Upper lobe of left lung (tissue), 6 donors: ENCODE results near the gene PDGFC. TPM values are rescaled to one million over a fixed set of nuclear protein-coding genes. Genes with fewer than 3 reads are reported as not detected.

Source experiments
- ATAC-seq, 2 donors: fragments of 200-7000 bp; cut with Tn5 transposase; one replicate each; pipeline ENCODE4 v1.9.1; 2022; ENCODE audit warnings: mild to moderate bottlenecking in 2 of 2, moderate library complexity in 2 of 2; ENCODE audit not compliant: low FRiP score in 2 of 2
- DNase-seq, 2 donors: peaks; one replicate each; pipeline ENCODE4 v3.0.0-alpha.2; 2019 to 2020
- H3K27ac ChIP-seq, 4 donors: fragments of 200-600 bp; sonication (generic); one replicate each; pipeline ENCODE4 v1.5.1; 2016 to 2019
- H3K27me3 ChIP-seq, 4 donors: fragments of 200-600 bp; sonication (generic); one replicate each; pipeline ENCODE4 v1.5.1; 2017 to 2019
- H3K36me3 ChIP-seq, 4 donors: fragments of 200-600 bp; sonication (generic); one replicate each; pipeline ENCODE4 v1.5.1; 2016 to 2019
- H3K4me1 ChIP-seq, 4 donors: fragments of 200-600 bp; sonication (generic); one replicate each; pipeline ENCODE4 v1.5.1; 2018 to 2019
- H3K4me3 ChIP-seq, 4 donors: fragments of 200-600 bp; sonication (generic); one replicate each; pipeline ENCODE4 v1.5.1; 2017 to 2019; ENCODE audit warnings: mild to moderate bottlenecking in 2 of 4, moderate library complexity in 1 of 4
- H3K9me3 ChIP-seq, 4 donors: fragments of 200-600 bp; sonication (generic); one replicate each; pipeline ENCODE4 v1.5.1; 2018 to 2019
- EP300 ChIP-seq, 4 donors: sonication (generic); formaldehyde crosslinking; IDR thresholded peaks; one replicate each; pipeline ENCODE4 v1.5.1; 2017; ENCODE audit warnings: antibody characterized with exemption in 4 of 4, control low read depth in 2 of 4
- POLR2A ChIP-seq, 4 donors: fragments of 450-650 bp; IDR thresholded peaks; one replicate each; pipeline ENCODE4 v1.5.1; 2016 to 2017; ENCODE audit warnings: antibody characterized with exemption in 4 of 4, mild to moderate bottlenecking in 2 of 4
- POLR2AphosphoS5 ChIP-seq, 2 donors: sonication (generic); formaldehyde crosslinking; IDR thresholded peaks; one replicate each; pipeline ENCODE4 v1.5.1; 2017; ENCODE audit warnings: antibody characterized with exemption in 2 of 2
- WGBS, 2 donors: methylation state at CpG; one replicate each; pipeline ENCODE4 v1.1.5; 2017 to 2018; 5-methylcytosine and 5-hydroxymethylcytosine counted together
- total RNA-seq, 6 donors: library from RNA; depleted of rRNA in 4 of 6; stranded (reverse); fragments of >200 nt in 4 of 6; gene quantifications; one replicate each; pipeline versions ENCODE4 v1.1.0 to v1.2.1, GENCODE V29; 2016 to 2021
- TF ChIP-seq, protein P1 (sequence below), 6 experiments: fragments of 450-650 bp in 4 of 6; fragments of 200-600 bp in 2 of 6; sonication (generic) in 2 of 6; IDR thresholded peaks; one replicate each; pipeline ENCODE4 v1.5.1; 2016 to 2019; ENCODE audit warnings: antibody characterized with exemption in 6 of 6
- donor health status: DM: no; HTN: no; CAD: no; lungs with moderate emphysema.
- donor health status: DM: no; HTN: yes; CAD: no; lungs with severe emphysema.

Gene PDGFC
- total RNA-seq, 6 donors from 2014 or later = 14.4 to 39.9 (median 28.5) TPM

DNA sequence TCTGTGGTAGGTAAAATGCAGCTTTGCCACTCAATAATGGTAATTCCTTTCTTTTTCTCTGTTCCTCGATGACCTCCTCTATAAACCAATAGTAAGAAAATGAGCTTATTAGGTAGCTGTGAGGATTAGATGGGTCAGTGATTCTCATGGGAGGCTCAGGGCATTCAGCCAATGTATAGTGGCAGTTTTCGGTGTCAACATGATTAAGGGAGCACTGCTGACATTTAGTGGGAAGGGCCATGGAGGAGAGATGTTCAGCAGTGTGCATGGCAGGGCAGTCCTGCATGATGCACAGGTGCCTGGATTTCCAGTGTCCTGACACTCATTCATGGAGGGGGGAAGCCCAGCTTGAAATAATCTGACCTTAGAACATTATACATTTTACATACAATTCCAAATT lies 232.8 kb downstream of the PDGFC start:
- H3K27me3 ChIP-seq = no peaks in the 10 kb centered on the region
- no peaks in the 10 kb centered on the region for H3K4me1 ChIP-seq
- no peaks in the 10 kb centered on the region for H3K36me3 ChIP-seq
- H3K4me3 ChIP-seq = no peak overlapping the region
- ATAC-seq = no peak
- no peak for DNase-seq
- H3K27ac ChIP-seq = no peak overlapping the region
- 86 to 87% methylated on average over 2 of the region's 2 CpGs for WGBS, 2 donors
- H3K9me3 ChIP-seq = no peaks in the 10 kb centered on the region
- no peak for TF ChIP-seq POLR2AphosphoS5 (IDR thresholded peaks at IDR 0.05)
- TF ChIP-seq EP300 (IDR thresholded peaks at IDR 0.05) = no peak
- no peak for TF ChIP-seq POLR2A (IDR thresholded peaks at IDR 0.05)
- TF ChIP-seq, protein P1, sequence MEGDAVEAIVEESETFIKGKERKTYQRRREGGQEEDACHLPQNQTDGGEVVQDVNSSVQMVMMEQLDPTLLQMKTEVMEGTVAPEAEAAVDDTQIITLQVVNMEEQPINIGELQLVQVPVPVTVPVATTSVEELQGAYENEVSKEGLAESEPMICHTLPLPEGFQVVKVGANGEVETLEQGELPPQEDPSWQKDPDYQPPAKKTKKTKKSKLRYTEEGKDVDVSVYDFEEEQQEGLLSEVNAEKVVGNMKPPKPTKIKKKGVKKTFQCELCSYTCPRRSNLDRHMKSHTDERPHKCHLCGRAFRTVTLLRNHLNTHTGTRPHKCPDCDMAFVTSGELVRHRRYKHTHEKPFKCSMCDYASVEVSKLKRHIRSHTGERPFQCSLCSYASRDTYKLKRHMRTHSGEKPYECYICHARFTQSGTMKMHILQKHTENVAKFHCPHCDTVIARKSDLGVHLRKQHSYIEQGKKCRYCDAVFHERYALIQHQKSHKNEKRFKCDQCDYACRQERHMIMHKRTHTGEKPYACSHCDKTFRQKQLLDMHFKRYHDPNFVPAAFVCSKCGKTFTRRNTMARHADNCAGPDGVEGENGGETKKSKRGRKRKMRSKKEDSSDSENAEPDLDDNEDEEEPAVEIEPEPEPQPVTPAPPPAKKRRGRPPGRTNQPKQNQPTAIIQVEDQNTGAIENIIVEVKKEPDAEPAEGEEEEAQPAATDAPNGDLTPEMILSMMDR (IDR thresholded peaks at IDR 0.05) = no peak

DNA sequence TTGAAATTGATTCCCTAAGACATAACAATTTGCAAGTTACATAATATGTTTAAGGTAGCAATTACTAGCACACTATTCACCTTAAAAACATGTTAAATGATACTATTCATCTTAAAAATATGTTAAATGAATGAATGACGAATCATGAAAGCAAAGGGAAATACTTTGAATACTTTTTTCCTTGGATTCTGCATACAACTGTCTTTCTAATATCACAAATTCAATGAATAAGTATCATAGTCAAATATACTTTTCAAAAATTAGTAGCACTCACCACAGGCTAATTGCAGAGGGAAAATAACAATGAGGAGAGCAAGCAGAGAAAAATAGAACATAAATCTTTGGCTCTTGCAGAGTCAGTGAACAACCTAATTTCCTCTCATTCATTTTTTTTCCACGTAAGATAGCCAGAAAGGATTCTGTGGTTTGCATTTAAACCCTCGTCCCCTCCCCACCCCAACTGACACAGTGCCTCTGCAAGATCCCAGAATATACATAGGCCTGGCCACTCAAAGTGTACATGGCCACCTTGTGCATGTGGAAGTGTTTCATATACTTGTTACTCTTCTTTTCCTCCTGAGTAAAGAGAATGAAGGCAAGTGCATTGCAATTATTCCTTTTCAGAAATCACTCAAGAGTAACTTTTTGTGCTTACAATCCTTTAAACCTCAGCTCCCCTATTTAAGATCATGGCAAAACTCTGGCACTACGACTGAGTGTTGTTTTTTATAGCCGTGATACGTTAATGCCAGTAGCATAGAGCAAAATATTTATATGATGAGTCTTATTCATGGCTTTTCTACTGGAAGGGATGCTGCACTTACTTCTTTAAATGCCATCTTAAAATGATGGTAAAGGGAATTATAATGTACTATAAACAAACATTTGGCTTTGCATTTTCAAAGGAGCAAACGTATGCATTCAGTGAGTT lies 236.4 kb downstream of the PDGFC start:
- DNase-seq = no peak
- no peaks in the 10 kb centered on the region for H3K36me3 ChIP-seq
- no peak overlapping the region for H3K4me3 ChIP-seq
- whole genome bisulfite sequencing, 2 donors = 53% methylated on average over 7 of the region's 7 CpGs
- H3K4me1 ChIP-seq = no peaks in the 10 kb centered on the region
- ATAC-seq = no peak
- no peak overlapping the region for H3K27ac ChIP-seq
- H3K27me3 ChIP-seq = no peaks in the 10 kb centered on the region
- TF ChIP-seq EP300 (IDR thresholded peaks at IDR 0.05) (no peak), POLR2A (IDR thresholded peaks at IDR 0.05) (no peak), POLR2AphosphoS5 (IDR thresholded peaks at IDR 0.05) (no peak)
- TF ChIP-seq, protein P1 (IDR thresholded peaks at IDR 0.05) = no peak
- peaks cover 5 to 13% (median 8%) of the 10 kb centered on the region in 4 donors for H3K9me3 ChIP-seq

DNA sequence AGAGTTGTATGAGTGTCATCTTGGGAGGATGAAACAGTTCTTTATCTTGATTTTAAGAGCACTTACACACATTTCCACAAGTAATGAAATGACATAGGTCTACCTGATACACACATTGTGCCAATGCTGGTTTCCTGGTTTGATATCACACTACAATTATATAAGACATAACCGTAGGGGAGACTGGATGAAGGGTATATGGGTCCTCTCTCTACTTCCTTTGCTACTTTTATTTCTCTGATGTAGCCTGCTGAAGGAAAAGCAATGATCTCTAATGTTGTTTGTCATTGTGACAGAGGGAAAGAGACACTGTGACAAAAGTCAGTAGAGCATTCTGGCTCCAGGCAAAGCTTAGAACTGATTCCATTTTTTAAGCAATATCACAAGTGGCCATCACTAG lies 238.0 kb downstream of the PDGFC start:
- no peak overlapping the region for H3K27ac ChIP-seq
- DNase-seq (no peak), ATAC-seq (no peak)
- H3K4me3 ChIP-seq = no peak overlapping the region
- peaks cover 5 to 13% (median 8%) of the 10 kb centered on the region in 4 donors for H3K9me3 ChIP-seq
- TF ChIP-seq POLR2A (IDR thresholded peaks at IDR 0.05) (no peak), EP300 (IDR thresholded peaks at IDR 0.05) (no peak), POLR2AphosphoS5 (IDR thresholded peaks at IDR 0.05) (no peak)
- TF ChIP-seq, protein P1 (IDR thresholded peaks at IDR 0.05) = no peak
- H3K27me3 ChIP-seq = no peaks in the 10 kb centered on the region
- H3K4me1 ChIP-seq = no peaks in the 10 kb centered on the region
- WGBS, 2 donors = 79 to 96% methylated on average over 1 of the region's 1 CpG
- no peaks in the 10 kb centered on the region for H3K36me3 ChIP-seq

DNA sequence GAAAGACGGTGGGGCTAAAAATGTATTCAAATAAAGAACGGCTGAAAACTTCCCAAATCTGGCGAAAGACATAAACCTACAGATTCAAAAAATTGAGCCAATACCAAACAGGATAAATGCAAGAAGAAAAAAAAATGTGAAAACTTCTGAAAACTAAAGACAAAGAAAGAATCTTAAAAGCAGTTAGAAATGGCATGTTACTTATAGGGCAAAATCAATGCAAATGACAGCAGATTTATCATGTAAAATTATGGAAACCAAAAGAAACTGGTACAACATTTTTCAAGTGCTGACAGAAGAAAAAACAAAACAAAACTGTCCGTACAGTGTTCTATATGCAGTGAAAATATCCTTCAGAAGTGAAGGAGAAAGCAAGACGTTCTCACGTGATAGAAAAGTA lies 239.0 kb downstream of the PDGFC start:
- ATAC-seq (no peak), DNase-seq (no peak)
- TF ChIP-seq, protein P1 (IDR thresholded peaks at IDR 0.05) = no peak
- TF ChIP-seq EP300 (IDR thresholded peaks at IDR 0.05) (no peak), POLR2AphosphoS5 (IDR thresholded peaks at IDR 0.05) (no peak), POLR2A (IDR thresholded peaks at IDR 0.05) (no peak)
- Histone ChIP-seq H3K9me3 (peaks cover 5 to 13% (median 8%) of the 10 kb centered on the region in 4 donors), H3K27ac (no peak overlapping the region), H3K4me1 (no peaks in the 10 kb centered on the region), H3K27me3 (no peaks in the 10 kb centered on the region), H3K4me3 (no peak overlapping the region), H3K36me3 (no peaks in the 10 kb centered on the region)
- 94 to 95% methylated on average over 6 of the region's 6 CpGs for WGBS, 2 donors
